Spinal cord (tissue), 10 donors: ENCODE data around the gene IL9R. TPM values are rescaled to one million over a fixed set of nuclear protein-coding genes. Genes with fewer than 3 reads are reported as not detected.
"Not testable (repeated sequence)": the region's sequence is repeated elsewhere in the genome, so short reads cannot be mapped to it uniquely, and the experiment has no call there.

Experiments used
- DNase-seq, 6 donors: peaks; one replicate each; pipeline versions ENCODE4 v3.0.0 to v3.0.0-alpha.2; 2013 to 2015; ENCODE audit warnings: low spot score in 6 of 6, low read depth in 4 of 6
- H3K27ac ChIP-seq: one replicate; pipeline ENCODE4 v1.5.1; 2013; ENCODE audit warnings: low read depth, low read length, control low read depth
- H3K27me3 ChIP-seq: one replicate; pipeline ENCODE4 v1.6.1; 2013; ENCODE audit warnings: low read length; ENCODE audit not compliant: control insufficient read depth, insufficient read depth
- H3K36me3 ChIP-seq: one replicate; pipeline ENCODE4 v1.6.1; 2013; ENCODE audit warnings: low read length; ENCODE audit not compliant: control insufficient read depth, insufficient read depth
- H3K4me1 ChIP-seq: one replicate; pipeline ENCODE4 v1.6.1; 2013; ENCODE audit warnings: low read length; ENCODE audit not compliant: control insufficient read depth, insufficient read depth
- H3K4me3 ChIP-seq: one replicate; pipeline ENCODE4 v1.5.1; 2013; ENCODE audit warnings: low read depth, low read length, control low read depth
- H3K9me3 ChIP-seq: one replicate; pipeline ENCODE4 v1.6.1; 2013; ENCODE audit warnings: low read length; ENCODE audit not compliant: control insufficient read depth, insufficient read depth
- WGBS: methylation state at CpG from one replicate; pipeline ENCODE4 v1.1.5; 2013; ENCODE audit warnings: missing lambda C conversion rate; ENCODE audit not compliant: insufficient coverage; 5-methylcytosine and 5-hydroxymethylcytosine counted together
- polyA plus RNA-seq, 2 donors: library from polyadenylated mRNA; unstranded; fragments of 120-200 nt; gene quantifications; one replicate each; pipeline ENCODE4 v1.2.1, GENCODE V29; 2013; ENCODE audit not compliant: insufficient read length in 2 of 2
- total RNA-seq, 2 donors: library from RNA; depleted of rRNA in 1 of 2; stranded (reverse); fragments of 120-200 nt in 1 of 2; fragments of >200 nt in 1 of 2; gene quantifications; one replicate each; pipeline versions ENCODE4 v1.2.3 to v1.2.4, GENCODE V29; 2013 to 2014
- donor health status: healthy.

IL9R gene
- total and polyA plus RNA-seq, 4 donors, result 0.06 to 0.47 (median 0.10) TPM; not detected in 1

GRCh38 chrX:156023002-156023401, 25.5 kb downstream of the IL9R start:
- H3K4me3 ChIP-seq, H3K36me3 ChIP-seq, H3K9me3 ChIP-seq, H3K27me3 ChIP-seq, DNase-seq, H3K27ac ChIP-seq, H3K4me1 ChIP-seq: not testable (repeated sequence)
- WGBS, result no CpG with 5 or more reads among the region's 9 CpGs

GRCh38 chrX:156024949-156025492, 27.5 kb downstream of the IL9R start:
- H3K27ac ChIP-seq, H3K9me3 ChIP-seq, H3K27me3 ChIP-seq, H3K4me1 ChIP-seq, H3K4me3 ChIP-seq, DNase-seq, H3K36me3 ChIP-seq: not testable (repeated sequence)
- WGBS, result 57% methylated on average over 6 of the region's 17 CpGs

- H3K27me3 ChIP-seq, H3K36me3 ChIP-seq, H3K27ac ChIP-seq, H3K4me1 ChIP-seq, H3K4me3 ChIP-seq, H3K9me3 ChIP-seq, DNase-seq: not testable (repeated sequence)
- no CpG with 5 or more reads among the region's 73 CpGs for whole genome bisulfite sequencing
Observed at GRCh38 chrX:156028653-156029237, 31.2 kb downstream of the IL9R start.

- H3K36me3 ChIP-seq, H3K27me3 ChIP-seq, H3K4me1 ChIP-seq, DNase-seq, H3K27ac ChIP-seq, H3K9me3 ChIP-seq, H3K4me3 ChIP-seq: not testable (repeated sequence)
- 73% methylated on average over 18 of the region's 46 CpGs for WGBS
Observed at GRCh38 chrX:156029296-156029695, 31.8 kb downstream of the IL9R start.

- H3K4me3 ChIP-seq, H3K4me1 ChIP-seq, H3K27me3 ChIP-seq, H3K9me3 ChIP-seq, H3K27ac ChIP-seq, H3K36me3 ChIP-seq: not testable (repeated sequence)
- peak in 4 of 6 donors; percentile 9 to 85 (median 28) for DNase-seq
- no CpG with 5 or more reads among the region's 9 CpGs for WGBS
Observed at GRCh38 chrX:156029707-156030442, 32.4 kb downstream of the IL9R start.

GRCh38 chrX:156030474-156030873, 33.0 kb downstream of the IL9R start:
- H3K4me1 ChIP-seq, H3K36me3 ChIP-seq, H3K9me3 ChIP-seq, H3K27ac ChIP-seq, H3K27me3 ChIP-seq, H3K4me3 ChIP-seq, DNase-seq: not testable (repeated sequence)

Other genes starting within 250 kb of the IL9R start
- gene VAMP7, start 116.4 kb upstream of the IL9R start, total RNA-seq, result 10 to 100 TPM; 27.5 to 44.5 TPM
- 10 to 100 TPM; 32.3 to 35.7 TPM for gene VAMP7, start 116.4 kb upstream of the IL9R start, polyA plus RNA-seq